ENCODE results near the gene PPIB.
"Not testable (repeated sequence)": the region's sequence is repeated elsewhere in the genome, so short reads cannot be mapped to it uniquely, and the experiment has no call there.

The PPIB gene

DNA sequence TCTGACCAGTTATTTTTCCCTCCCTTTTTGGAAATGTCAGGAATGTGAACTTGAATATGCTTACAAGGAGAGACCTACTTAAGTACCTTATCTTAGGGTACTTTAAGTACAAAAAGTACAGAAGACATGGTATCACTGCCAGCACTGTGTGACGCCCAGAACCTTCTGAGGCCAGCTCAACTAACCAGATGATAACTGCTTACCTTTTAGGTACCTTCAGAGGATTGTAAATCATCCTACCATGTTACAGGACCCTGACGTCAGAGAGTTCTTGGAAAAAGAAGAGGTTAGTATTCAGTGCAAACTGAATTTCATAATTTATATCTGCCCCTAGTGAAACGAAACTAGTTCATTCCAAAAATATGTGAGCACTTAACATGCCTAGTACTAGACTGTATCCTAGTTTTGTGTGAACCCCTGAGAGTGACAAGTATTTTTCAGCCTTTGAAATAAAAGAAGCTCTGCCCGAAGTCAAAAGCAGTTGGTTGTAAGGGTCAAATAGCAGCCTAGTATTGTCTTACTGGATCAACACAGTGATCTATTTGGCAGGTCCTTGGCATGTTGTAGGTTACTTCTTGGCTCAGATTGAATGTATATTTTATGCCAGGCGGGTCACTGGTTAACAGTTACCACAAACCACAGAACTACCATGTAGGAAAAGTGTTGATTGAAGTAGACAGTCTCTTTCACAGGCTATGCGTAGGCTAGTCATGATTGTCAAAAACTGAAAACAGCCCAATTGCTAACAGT is 35.1 kb downstream of the PPIB start:
- TF ChIP-seq Cebpa-rat (IDR thresholded peaks at IDR 0.05), result no peak
- Histone ChIP-seq H3K27ac (no peak overlapping the region), H3K9me3 (no peaks in the 10 kb centered on the region), H3K36me3 (peaks cover 98% of the 10 kb centered on the region), H3K4me1 (no peaks in the 10 kb centered on the region), H3K4me2 (no peak overlapping the region), H3K27me3 (no peaks in the 10 kb centered on the region), H3K4me3 (no peak overlapping the region), H3K9ac (no peak overlapping the region), H4K20me1 (peaks cover 6% of the 10 kb centered on the region; the same call in 1 of the 2 replicates)

GRCh38 chr15:64125978-64126377 is 36.8 kb downstream of the PPIB start:
- TF ChIP-seq Cebpa-rat (IDR thresholded peaks at IDR 0.05), result no peak
- peaks cover 98% of the 10 kb centered on the region for H3K36me3 ChIP-seq
- H3K9ac ChIP-seq, result no peak overlapping the region
- peaks cover 23% of the 10 kb centered on the region for H4K20me1 ChIP-seq
- no peak overlapping the region for H3K4me3 ChIP-seq
- H3K9me3 ChIP-seq, result no peaks in the 10 kb centered on the region
- no peaks in the 10 kb centered on the region for H3K4me1 ChIP-seq
- H3K27me3 ChIP-seq, result no peaks in the 10 kb centered on the region
- no peak overlapping the region for H3K27ac ChIP-seq
- H3K4me2 ChIP-seq, result no peak overlapping the region

- H3K27me3 ChIP-seq, result no peaks in the 10 kb centered on the region
- H3K36me3 ChIP-seq, result peaks cover 98% of the 10 kb centered on the region
- no peak overlapping the region for H3K4me2 ChIP-seq
- no peak overlapping the region for H3K27ac ChIP-seq
- TF ChIP-seq Cebpa-rat (IDR thresholded peaks at IDR 0.05), result no peak
- no peaks in the 10 kb centered on the region for H3K4me1 ChIP-seq
- no peak overlapping the region for H3K4me3 ChIP-seq
- peaks cover 40% of the 10 kb centered on the region for H4K20me1 ChIP-seq
- no peak overlapping the region for H3K9ac ChIP-seq
- no peaks in the 10 kb centered on the region for H3K9me3 ChIP-seq
Measured at GRCh38 chr15:64122936-64123351, 39.9 kb downstream of the PPIB start.

DNA sequence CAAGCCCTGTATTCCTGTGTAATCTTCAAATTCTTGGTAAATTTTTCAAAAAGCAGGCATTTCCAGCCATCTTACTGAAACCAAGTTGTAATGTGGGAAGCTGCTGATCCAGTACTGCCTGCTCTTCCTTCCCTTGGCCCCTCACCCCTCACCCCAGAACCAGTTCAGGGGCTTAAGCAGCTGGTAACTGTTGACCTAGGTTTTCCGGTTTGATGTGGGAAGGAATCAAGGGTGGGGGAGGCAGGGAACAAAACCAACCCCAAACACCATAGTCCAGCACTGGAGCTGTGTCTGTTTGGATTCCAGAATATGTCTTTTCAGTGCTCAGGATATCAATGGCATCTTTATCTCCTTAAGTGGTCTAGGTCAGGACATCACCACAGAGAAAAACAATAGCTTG is 40.4 kb downstream of the PPIB start:
- Histone ChIP-seq H3K4me1 (no peaks in the 10 kb centered on the region), H3K9ac (no peak overlapping the region), H3K9me3 (no peaks in the 10 kb centered on the region), H3K36me3 (peaks cover 98% of the 10 kb centered on the region), H3K27me3 (no peaks in the 10 kb centered on the region), H3K4me2 (no peak overlapping the region), H4K20me1 (peaks cover 45% of the 10 kb centered on the region), H3K27ac (no peak overlapping the region), H3K4me3 (no peak overlapping the region)
- no peak for TF ChIP-seq Cebpa-rat (IDR thresholded peaks at IDR 0.05)

- Histone ChIP-seq H3K36me3 (peaks cover 98% of the 10 kb centered on the region), H3K9ac (no peak overlapping the region), H3K4me1 (no peaks in the 10 kb centered on the region), H3K4me2 (no peak overlapping the region), H3K27me3 (no peaks in the 10 kb centered on the region), H3K27ac (no peak overlapping the region), H3K9me3 (no peaks in the 10 kb centered on the region), H4K20me1 (peaks cover 54% of the 10 kb centered on the region), H3K4me3 (no peak overlapping the region)
- no peak for TF ChIP-seq Cebpa-rat (IDR thresholded peaks at IDR 0.05)
Measured at GRCh38 chr15:64121614-64122013, 41.2 kb downstream of the PPIB start.

DNA sequence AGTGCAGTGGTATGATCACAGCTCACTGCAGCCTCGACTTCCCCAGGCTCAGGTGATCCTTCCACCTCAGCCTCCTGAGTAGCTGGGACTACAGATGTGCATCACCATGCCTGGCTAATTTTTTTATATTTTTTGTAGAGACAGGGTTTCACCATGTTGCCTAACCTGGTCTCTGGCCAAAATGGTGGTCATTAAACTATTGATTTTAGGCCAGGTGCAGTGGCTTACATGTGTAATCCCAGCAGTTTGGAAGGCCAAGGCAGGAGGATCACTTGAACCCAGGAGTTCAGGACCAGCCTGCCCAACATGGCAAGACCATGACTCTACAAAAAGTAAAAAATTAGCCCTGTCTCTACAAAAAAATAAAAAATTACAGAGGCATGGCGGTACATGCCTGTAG is 42.5 kb downstream of the PPIB start:
- H3K27ac ChIP-seq, H3K4me3 ChIP-seq, H3K27me3 ChIP-seq, H3K4me2 ChIP-seq, H3K9me3 ChIP-seq, H3K4me1 ChIP-seq, H3K9ac ChIP-seq: not testable (repeated sequence)
- H4K20me1 ChIP-seq, result peaks cover 66% of the 10 kb centered on the region
- peaks cover 98% of the 10 kb centered on the region for H3K36me3 ChIP-seq

DNA sequence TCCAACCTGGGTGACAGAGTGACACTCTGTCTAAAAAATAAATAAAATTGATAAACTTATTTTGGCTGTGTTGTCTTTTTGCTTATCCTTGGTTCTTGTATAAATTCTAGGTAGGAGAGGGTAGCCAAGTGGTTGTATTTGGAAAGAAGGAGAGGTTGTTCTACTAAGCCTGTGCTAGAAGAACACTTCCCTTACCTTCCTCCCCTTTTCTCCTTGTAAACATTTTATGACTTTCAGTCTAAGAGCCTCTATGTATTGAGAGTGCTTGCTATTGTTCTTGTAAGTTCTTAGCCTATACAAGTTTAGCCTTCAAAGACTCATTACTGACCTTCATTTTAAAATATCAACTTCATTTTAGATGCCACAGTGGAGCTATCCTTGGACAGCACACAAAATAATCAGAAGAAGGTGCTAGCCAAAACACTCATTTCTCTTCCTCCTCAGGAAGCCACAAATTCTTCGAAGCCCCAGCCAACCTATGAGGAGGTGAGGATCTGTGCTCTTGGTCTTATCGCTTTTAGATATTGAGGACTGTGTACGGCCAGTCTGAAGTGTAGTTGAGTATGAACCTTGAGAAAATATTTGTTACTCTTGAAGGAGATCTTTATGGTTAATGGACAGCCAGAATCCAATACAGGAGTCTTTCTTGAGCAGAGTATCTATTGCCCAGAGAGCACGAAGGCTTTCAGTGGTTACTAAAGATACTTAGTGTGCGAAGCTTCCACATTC is 44.9 kb downstream of the PPIB start:
- H4K20me1 ChIP-seq, result peaks cover 87% of the 10 kb centered on the region
- peaks cover 100% of the 10 kb centered on the region for H3K36me3 ChIP-seq
- H3K9ac ChIP-seq, result no peak overlapping the region

DNA sequence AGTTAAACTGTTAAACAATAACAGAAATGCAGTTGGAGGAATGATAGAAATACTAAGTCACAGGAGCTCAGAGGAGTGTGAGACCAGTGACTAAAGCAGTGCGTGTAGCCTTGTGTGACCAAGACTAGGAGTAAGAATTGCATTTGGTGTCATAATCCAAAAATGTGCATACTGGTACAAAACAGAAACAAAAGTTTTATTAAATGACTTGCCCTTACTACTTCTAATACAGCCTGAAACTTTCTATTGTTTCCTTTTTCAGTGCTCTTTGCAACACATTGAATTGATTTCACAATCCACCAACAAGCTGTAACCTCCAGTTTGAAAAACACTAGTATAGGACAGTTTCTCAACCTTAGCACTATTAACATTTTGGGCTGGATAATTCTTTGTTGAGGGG is 49.9 kb downstream of the PPIB start:
- peaks cover 100% of the 10 kb centered on the region for H4K20me1 ChIP-seq
- H3K4me1 ChIP-seq, result peaks cover 28% of the 10 kb centered on the region
- no peak overlapping the region for H3K4me3 ChIP-seq
- no peak overlapping the region for H3K9ac ChIP-seq
- H3K36me3 ChIP-seq, result peaks cover 61% of the 10 kb centered on the region
- H3K9me3 ChIP-seq, result no peaks in the 10 kb centered on the region
- no peak overlapping the region for H3K27ac ChIP-seq
- TF ChIP-seq Cebpa-rat (IDR thresholded peaks at IDR 0.05), result no peak
- H3K27me3 ChIP-seq, result no peaks in the 10 kb centered on the region
- no peak overlapping the region for H3K4me2 ChIP-seq

More for the DNA sequence above, 44.9 kb downstream of the PPIB start:
- Histone ChIP-seq H3K9me3 (no peaks in the 10 kb centered on the region), H3K27me3 (no peaks in the 10 kb centered on the region), H3K4me2 (no peak overlapping the region), H3K27ac (no peak overlapping the region), H3K4me3 (no peak overlapping the region), H3K4me1 (no peaks in the 10 kb centered on the region)
- TF ChIP-seq Cebpa-rat (IDR thresholded peaks at IDR 0.05), result no peak

DNA sequence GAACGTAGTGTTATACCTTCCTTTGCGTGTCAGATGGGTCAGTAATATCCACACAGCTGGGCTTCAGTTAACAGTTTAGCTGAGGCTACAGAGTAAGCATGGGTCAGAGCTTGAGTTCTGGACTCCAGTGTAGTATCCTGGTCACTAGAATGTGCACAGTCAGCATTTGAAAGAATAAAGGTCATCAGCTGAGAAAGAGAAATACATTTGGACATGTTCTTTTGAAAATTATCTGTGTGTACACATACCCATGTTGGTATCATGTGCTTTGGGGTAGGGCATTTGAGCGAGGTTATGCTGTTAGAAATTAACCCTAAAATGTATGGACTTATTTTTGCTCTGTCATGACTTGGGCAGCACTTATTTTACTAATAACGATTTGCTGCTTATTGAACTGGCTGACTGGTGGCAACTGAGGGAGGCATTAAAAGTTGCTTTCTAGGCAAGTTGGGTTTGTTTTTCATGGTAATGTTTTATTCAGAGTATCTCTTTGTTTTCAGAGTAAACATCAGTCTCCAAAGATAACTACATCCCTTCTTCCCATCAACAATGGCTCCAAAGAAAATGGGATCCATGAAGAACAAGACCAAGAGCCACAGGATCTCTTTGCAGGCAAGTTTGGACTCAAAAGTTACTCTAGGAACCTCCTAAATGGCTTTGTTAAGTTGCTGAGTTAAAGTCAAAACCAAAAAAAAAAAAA is 50.6 kb downstream of the PPIB start:
- Histone ChIP-seq H3K9me3 (no peaks in the 10 kb centered on the region), H3K27me3 (no peaks in the 10 kb centered on the region), H3K4me3 (no peak overlapping the region), H3K27ac (no peak overlapping the region), H3K4me1 (peaks cover 28% of the 10 kb centered on the region), H3K9ac (no peak overlapping the region), H3K36me3 (peaks cover 59% of the 10 kb centered on the region), H4K20me1 (peaks cover 100% of the 10 kb centered on the region), H3K4me2 (no peak overlapping the region)
- TF ChIP-seq Cebpa-rat (IDR thresholded peaks at IDR 0.05), result no peak

- Histone ChIP-seq H3K27ac (no peak overlapping the region), H3K9me3 (no peaks in the 10 kb centered on the region), H3K27me3 (no peaks in the 10 kb centered on the region), H3K36me3 (peaks cover 59% of the 10 kb centered on the region), H3K9ac (no peak overlapping the region), H4K20me1 (peaks cover 100% of the 10 kb centered on the region), H3K4me2 (no peak overlapping the region), H3K4me3 (no peak overlapping the region), H3K4me1 (peaks cover 28% of the 10 kb centered on the region)
- TF ChIP-seq Cebpa-rat (IDR thresholded peaks at IDR 0.05), result no peak
Measured at GRCh38 chr15:64111679-64112050, 51.2 kb downstream of the PPIB start.
